ENCODE data around the gene SMCP. TPM values are rescaled to one million over a fixed set of nuclear protein-coding genes. Genes with fewer than 3 reads are reported as not detected.
A peak's percentile ranks its signal among the peaks of the same experiment; 100 is the strongest.

Gene SMCP, protein sequence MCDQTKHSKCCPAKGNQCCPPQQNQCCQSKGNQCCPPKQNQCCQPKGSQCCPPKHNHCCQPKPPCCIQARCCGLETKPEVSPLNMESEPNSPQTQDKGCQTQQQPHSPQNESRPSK
- total RNA-seq (not detected), total RNA-seq (0 reads per million in 29 experiments)
- total RNA-seq (2013) = not detected

DNA sequence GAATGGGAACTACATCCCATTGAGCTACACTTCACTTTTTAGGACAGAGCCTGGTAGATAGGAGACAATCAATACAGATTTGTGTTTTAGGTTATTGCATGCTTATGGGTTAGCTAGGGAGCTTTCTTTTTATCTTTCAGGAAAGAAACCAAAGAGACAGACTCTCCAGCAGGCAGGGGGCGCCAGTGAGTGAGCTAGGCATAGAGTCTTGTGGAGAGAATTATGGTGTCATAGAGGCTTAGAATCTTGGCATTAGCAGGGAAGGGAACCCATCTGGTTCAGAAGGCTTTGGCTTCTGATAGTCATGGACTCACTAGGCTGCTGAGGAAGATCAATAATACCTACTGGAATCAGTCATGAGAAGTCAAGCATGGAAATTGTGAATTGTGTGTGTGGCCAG, at the start of gene SMCP:
Gene SMCP, plus strand, starts transcription at position 281 of the 400 bp plus-strand sequence. CDS start 6,101 bp downstream, outside the sequence.
- H3K4me3 ChIP-seq (ENCODE audit: control insufficient read depth in 1 of 2, extremely low read depth in 1 of 2, low read length in 1 of 2) = no peak within 1 kb of the TSS
- ChIA-PET POLR2A (no interaction called here), CTCF (interaction anchor here in 1 of 2 donors (1.0 kb wide), 1 partner anchor 8 kb away, joined by 4 read pairs; no protein-coding TSS in a partner anchor)
- Mint-ChIP-seq H3K9me3 (peaks cover 0 to 5% (median 0%) of the 10 kb centered on the region in 3 donors), H3K4me1 (peaks cover 0 to 5% (median 0%) of the 10 kb centered on the region in 3 donors), H3K4me3 (no peak within 1 kb of the TSS), H3K27ac (no peak within 1 kb of the TSS), H3K27me3 (peaks cover 15 to 31% of the 10 kb centered on the region in 2 donors), H3K36me3 (no peaks in the 10 kb centered on the region)
- DNase-seq = peak in 1 of 35 experiments; percentile 5
- no peaks in the 10 kb centered on the region for H3K27me3 ChIP-seq (replicated peaks in 1 of 2; ENCODE audit: control insufficient read depth in 2 of 2, extremely low read depth in 1 of 2, insufficient read depth in 2 of 2, low read length in 1 of 2)
- no peaks in the 10 kb centered on the region for H3K4me1 ChIP-seq (ENCODE audit: control insufficient read depth in 1 of 2, extremely low read depth in 1 of 2, insufficient read depth in 2 of 2, low read length in 2 of 2)
- 0% methylated on average over 1 of the region's 1 CpG for WGBS (ENCODE audit: insufficient coverage)
- no peaks in the 10 kb centered on the region for H3K9me3 ChIP-seq
- ATAC-seq (replicated peaks in 1 of 4) = no peak
- H3K27ac ChIP-seq (ENCODE audit: low read length) = no peak within 1 kb of the TSS
- no peaks in the 10 kb centered on the region for H3K36me3 ChIP-seq (ENCODE audit: control insufficient read depth in 2 of 2, extremely low read depth in 1 of 2, insufficient read depth in 1 of 2, low read length in 1 of 2)

DNA sequence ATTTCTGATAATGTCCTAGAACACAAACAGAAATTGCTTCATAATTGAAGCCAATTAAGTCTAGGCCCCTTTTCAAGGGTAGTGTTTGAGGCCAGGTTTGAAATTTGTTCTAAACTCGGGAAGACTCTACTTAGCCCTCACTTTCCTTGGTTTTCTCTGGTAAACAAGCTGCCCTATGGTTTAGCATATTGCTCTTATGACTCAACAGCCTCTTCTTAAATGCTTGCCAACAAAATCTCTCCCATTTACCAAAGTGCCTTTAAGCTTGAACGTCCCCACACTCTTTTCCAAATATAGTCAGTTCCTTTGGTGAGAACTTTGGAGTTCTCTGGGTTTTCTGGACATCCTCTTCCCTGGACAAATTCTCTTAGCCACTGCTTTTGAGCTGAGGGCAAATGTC, 41.3 kb upstream of the SMCP start:
- H3K4me3 ChIP-seq (ENCODE audit: control insufficient read depth in 1 of 2, extremely low read depth in 1 of 2, low read length in 1 of 2) = no peak overlapping the region
- Mint-ChIP-seq H3K36me3 (no peaks in the 10 kb centered on the region), H3K27me3 (peaks cover 4 to 22% of the 10 kb centered on the region in 2 donors), H3K4me1 (no peaks in the 10 kb centered on the region), H3K9me3 (no peaks in the 10 kb centered on the region), H3K4me3 (no peak overlapping the region), H3K27ac (no peak overlapping the region)
- CTCF ChIA-PET = no interaction called here
- H3K27ac ChIP-seq (ENCODE audit: low read length) = no peak overlapping the region
- H3K36me3 ChIP-seq (ENCODE audit: control insufficient read depth in 2 of 2, extremely low read depth in 1 of 2, insufficient read depth in 1 of 2, low read length in 1 of 2) = no peaks in the 10 kb centered on the region
- H3K27me3 ChIP-seq (replicated peaks in 1 of 2; ENCODE audit: control insufficient read depth in 2 of 2, extremely low read depth in 1 of 2, insufficient read depth in 2 of 2, low read length in 1 of 2) = no peaks in the 10 kb centered on the region
- no peak for DNase-seq
- no peaks in the 10 kb centered on the region for H3K4me1 ChIP-seq (ENCODE audit: control insufficient read depth in 1 of 2, extremely low read depth in 1 of 2, insufficient read depth in 2 of 2, low read length in 2 of 2)
- H3K9me3 ChIP-seq = no peaks in the 10 kb centered on the region
- no peak for ATAC-seq (replicated peaks in 1 of 4)
- WGBS (ENCODE audit: insufficient coverage) = no CpG with 5 or more reads among the region's 2 CpGs
- POLR2A ChIA-PET = no interaction called here

DNA sequence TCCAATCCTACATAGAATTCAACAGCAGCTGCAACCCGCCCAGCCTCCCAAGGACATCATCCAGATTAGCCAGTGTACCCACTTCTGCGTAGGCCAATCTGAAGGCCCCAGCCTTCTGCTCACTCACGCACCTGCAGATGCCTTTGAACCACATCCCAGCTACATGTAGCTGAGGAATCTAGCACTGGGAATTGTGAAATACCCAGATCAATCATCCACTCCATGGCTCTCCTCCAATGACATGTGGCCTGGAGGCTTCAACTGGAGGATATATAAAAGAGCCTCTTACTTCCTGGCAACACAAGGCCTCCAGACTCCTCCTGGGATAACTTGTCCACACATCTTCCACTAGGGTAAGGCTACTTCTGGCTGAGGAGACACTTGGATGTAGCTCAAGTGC, 35.6 kb upstream of the SMCP start, which contains the start of gene LCE6A:
Gene LCE6A, plus strand, starts transcription at position 301 of the 400 bp plus-strand sequence. CDS start 665 bp downstream, outside the sequence.
- peaks cover 0 to 6% of the 10 kb centered on the region in 2 experiments for H3K27me3 ChIP-seq (replicated peaks in 1 of 2; ENCODE audit: control insufficient read depth in 2 of 2, extremely low read depth in 1 of 2, insufficient read depth in 2 of 2, low read length in 1 of 2)
- H3K4me3 ChIP-seq (ENCODE audit: control insufficient read depth in 1 of 2, extremely low read depth in 1 of 2, low read length in 1 of 2) = no peak within 1 kb of the TSS
- H3K4me1 ChIP-seq (ENCODE audit: control insufficient read depth in 1 of 2, extremely low read depth in 1 of 2, insufficient read depth in 2 of 2, low read length in 2 of 2) = no peaks in the 10 kb centered on the region
- no peaks in the 10 kb centered on the region for H3K9me3 ChIP-seq
- H3K4me1 Mint-ChIP-seq = no peaks in the 10 kb centered on the region
- H3K9me3 Mint-ChIP-seq = no peaks in the 10 kb centered on the region
- H3K27ac ChIP-seq (ENCODE audit: low read length) = no peak within 1 kb of the TSS
- H3K4me3 Mint-ChIP-seq = no peak within 1 kb of the TSS
- CTCF ChIA-PET = no interaction called here
- no peaks in the 10 kb centered on the region for H3K36me3 Mint-ChIP-seq
- H3K27ac Mint-ChIP-seq = no peak within 1 kb of the TSS
- no peak for ATAC-seq (replicated peaks in 1 of 4)
- peaks cover 12 to 39% of the 10 kb centered on the region in 2 donors for H3K27me3 Mint-ChIP-seq
- POLR2A ChIA-PET = no interaction called here
- no peak for DNase-seq
- WGBS (ENCODE audit: insufficient coverage) = 90% methylated on average over 3 of the region's 3 CpGs
- no peaks in the 10 kb centered on the region for H3K36me3 ChIP-seq (ENCODE audit: control insufficient read depth in 2 of 2, extremely low read depth in 1 of 2, insufficient read depth in 1 of 2, low read length in 1 of 2)

DNA sequence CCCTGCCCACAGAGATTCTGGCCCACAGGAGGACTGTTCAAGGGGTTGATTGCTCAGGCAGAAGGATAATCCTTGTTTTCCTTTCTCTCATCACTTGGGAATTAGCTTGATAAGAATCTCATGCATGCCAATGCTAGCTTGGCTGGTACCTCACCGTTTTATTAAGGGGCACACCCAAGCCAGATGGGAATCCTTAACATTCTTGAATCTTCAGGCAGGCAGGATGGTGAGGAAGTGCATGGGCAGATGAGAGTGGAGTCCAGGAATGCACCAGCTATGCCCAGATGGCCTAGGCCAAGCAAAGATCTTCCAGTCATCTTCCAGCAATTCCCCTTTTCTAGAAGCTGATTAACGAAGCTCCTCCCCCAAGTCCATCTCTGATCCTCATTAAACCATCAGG, 22.5 kb upstream of the SMCP start:
- ATAC-seq (replicated peaks in 1 of 4) (no peak), DNase-seq (no peak)
- H3K27me3 ChIP-seq (replicated peaks in 1 of 2; ENCODE audit: control insufficient read depth in 2 of 2, extremely low read depth in 1 of 2, insufficient read depth in 2 of 2, low read length in 1 of 2) = peaks cover 2 to 4% of the 10 kb centered on the region in 2 experiments
- ChIA-PET POLR2A (no interaction called here), CTCF (no interaction called here)
- Mint-ChIP-seq H3K4me3 (no peak overlapping the region), H3K27ac (no peak overlapping the region), H3K27me3 (peaks cover 4 to 27% of the 10 kb centered on the region in 2 donors), H3K36me3 (no peaks in the 10 kb centered on the region), H3K4me1 (no peaks in the 10 kb centered on the region), H3K9me3 (no peaks in the 10 kb centered on the region)
- no peak overlapping the region for H3K4me3 ChIP-seq (ENCODE audit: control insufficient read depth in 1 of 2, extremely low read depth in 1 of 2, low read length in 1 of 2)
- 38% methylated on average over 2 of the region's 2 CpGs for WGBS (ENCODE audit: insufficient coverage)
- H3K9me3 ChIP-seq = no peaks in the 10 kb centered on the region
- H3K36me3 ChIP-seq (ENCODE audit: control insufficient read depth in 2 of 2, extremely low read depth in 1 of 2, insufficient read depth in 1 of 2, low read length in 1 of 2) = no peaks in the 10 kb centered on the region
- no peak overlapping the region for H3K27ac ChIP-seq (ENCODE audit: low read length)
- H3K4me1 ChIP-seq (ENCODE audit: control insufficient read depth in 1 of 2, extremely low read depth in 1 of 2, insufficient read depth in 2 of 2, low read length in 2 of 2) = no peaks in the 10 kb centered on the region

DNA sequence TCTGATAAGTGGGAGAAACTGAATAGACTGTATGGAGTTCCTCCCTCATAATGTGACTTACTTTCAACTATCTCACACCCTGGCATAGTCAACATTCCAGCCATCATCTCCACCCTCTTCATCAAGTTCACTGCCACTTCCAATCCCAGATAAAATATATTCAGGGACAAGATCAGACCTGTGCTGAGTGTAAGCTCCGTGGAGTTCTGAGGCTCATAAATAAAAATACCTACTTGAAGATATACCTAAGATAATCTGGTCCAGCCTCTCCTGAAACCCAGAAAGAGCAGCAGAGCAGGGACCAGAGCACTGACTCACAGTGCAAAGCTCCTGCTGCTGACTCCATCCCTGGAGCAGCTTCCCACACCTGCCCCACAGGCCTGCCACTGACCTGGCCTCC, 20.1 kb upstream of the SMCP start:
- no peak for ATAC-seq (replicated peaks in 1 of 4)
- Mint-ChIP-seq H3K9me3 (no peaks in the 10 kb centered on the region), H3K4me3 (no peak overlapping the region), H3K27ac (no peak overlapping the region), H3K36me3 (no peaks in the 10 kb centered on the region), H3K27me3 (peaks cover 6 to 24% of the 10 kb centered on the region in 2 donors), H3K4me1 (no peaks in the 10 kb centered on the region)
- ChIA-PET POLR2A (no interaction called here), CTCF (no interaction called here)
- Histone ChIP-seq H3K27ac (ENCODE audit: low read length) (no peak overlapping the region), H3K4me1 (ENCODE audit: control insufficient read depth in 1 of 2, extremely low read depth in 1 of 2, insufficient read depth in 2 of 2, low read length in 2 of 2) (no peaks in the 10 kb centered on the region), H3K4me3 (ENCODE audit: control insufficient read depth in 1 of 2, extremely low read depth in 1 of 2, low read length in 1 of 2) (no peak overlapping the region), H3K27me3 (replicated peaks in 1 of 2; ENCODE audit: control insufficient read depth in 2 of 2, extremely low read depth in 1 of 2, insufficient read depth in 2 of 2, low read length in 1 of 2) (peaks cover 2 to 4% of the 10 kb centered on the region in 2 experiments), H3K9me3 (no peaks in the 10 kb centered on the region), H3K36me3 (ENCODE audit: control insufficient read depth in 2 of 2, extremely low read depth in 1 of 2, insufficient read depth in 1 of 2, low read length in 1 of 2) (no peaks in the 10 kb centered on the region)
- DNase-seq = no peak
- no CpG with 5 or more reads among the region's 1 CpG for WGBS (ENCODE audit: insufficient coverage)

DNA sequence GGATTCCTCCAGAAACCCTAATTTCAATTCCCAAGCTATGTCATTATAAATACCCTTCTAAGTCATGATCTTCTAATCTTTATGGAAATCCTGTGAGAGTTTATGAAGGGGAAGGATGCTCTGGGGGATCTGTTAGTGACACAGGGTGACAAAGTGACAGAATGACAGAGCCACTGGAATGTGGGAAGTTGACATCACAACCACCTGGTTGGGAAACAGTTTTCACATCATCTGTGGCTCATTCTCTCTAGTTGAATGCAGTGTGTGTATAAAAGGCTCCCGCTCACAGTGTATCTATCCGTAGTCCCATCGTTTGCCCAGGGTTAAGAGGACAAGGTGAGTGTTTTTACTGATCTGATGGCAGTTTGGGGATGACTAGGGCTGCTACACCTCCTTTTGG, 18.4 kb upstream of the SMCP start, which contains the start of gene LCE7A:
Gene LCE7A, plus strand, starts transcription at position 301 of the 400 bp plus-strand sequence. CDS start 702 bp downstream, outside the sequence.
- Mint-ChIP-seq H3K27me3 (peaks cover 5 to 18% of the 10 kb centered on the region in 2 donors), H3K27ac (no peak within 1 kb of the TSS), H3K4me1 (no peaks in the 10 kb centered on the region), H3K36me3 (no peaks in the 10 kb centered on the region), H3K9me3 (no peaks in the 10 kb centered on the region), H3K4me3 (no peak within 1 kb of the TSS)
- Histone ChIP-seq H3K4me3 (ENCODE audit: control insufficient read depth in 1 of 2, extremely low read depth in 1 of 2, low read length in 1 of 2) (no peak within 1 kb of the TSS), H3K36me3 (ENCODE audit: control insufficient read depth in 2 of 2, extremely low read depth in 1 of 2, insufficient read depth in 1 of 2, low read length in 1 of 2) (no peaks in the 10 kb centered on the region), H3K9me3 (no peaks in the 10 kb centered on the region), H3K4me1 (ENCODE audit: control insufficient read depth in 1 of 2, extremely low read depth in 1 of 2, insufficient read depth in 2 of 2, low read length in 2 of 2) (no peaks in the 10 kb centered on the region), H3K27me3 (replicated peaks in 1 of 2; ENCODE audit: control insufficient read depth in 2 of 2, extremely low read depth in 1 of 2, insufficient read depth in 2 of 2, low read length in 1 of 2) (peaks cover 2 to 4% of the 10 kb centered on the region in 2 experiments), H3K27ac (ENCODE audit: low read length) (no peak within 1 kb of the TSS)
- WGBS (ENCODE audit: insufficient coverage) = 83% methylated on average over 3 of the region's 3 CpGs
- ChIA-PET POLR2A (no interaction called here), CTCF (no interaction called here)
- ATAC-seq (replicated peaks in 1 of 4) (no peak), DNase-seq (no peak)

Data from T-cell (primary cell).